Lung microvascular endothelial cell (primary cell): ENCODE measurements around the gene TMA7B. TPM values are rescaled to one million over a fixed set of nuclear protein-coding genes. Genes with fewer than 3 reads are reported as not detected.

ENCODE experiments used
- DNase-seq, 2 donors: peaks; one replicate each; pipeline versions ENCODE4 v3.0.0 to v3.0.0-alpha.2; 2010; ENCODE audit warnings: low read depth in 2 of 2
- total RNA-seq: library from RNA; depleted of rRNA; stranded (reverse); fragments of >200 nt; gene quantifications from 2 replicates; pipeline ENCODE4 v1.2.1, GENCODE V29; 2014

Gene TMA7B
- total RNA-seq, 1 donor from 2014 or later: not detected

- DNase-seq: no peak
Measured at GRCh38 chr22:40000171-40000570, 40.0 kb downstream of the TMA7B start.

- no peak for DNase-seq
Measured at GRCh38 chr22:40001106-40001505, 40.9 kb downstream of the TMA7B start.

- DNase-seq: no peak
Measured at GRCh38 chr22:40001800-40002577, 41.8 kb downstream of the TMA7B start.

DNA sequence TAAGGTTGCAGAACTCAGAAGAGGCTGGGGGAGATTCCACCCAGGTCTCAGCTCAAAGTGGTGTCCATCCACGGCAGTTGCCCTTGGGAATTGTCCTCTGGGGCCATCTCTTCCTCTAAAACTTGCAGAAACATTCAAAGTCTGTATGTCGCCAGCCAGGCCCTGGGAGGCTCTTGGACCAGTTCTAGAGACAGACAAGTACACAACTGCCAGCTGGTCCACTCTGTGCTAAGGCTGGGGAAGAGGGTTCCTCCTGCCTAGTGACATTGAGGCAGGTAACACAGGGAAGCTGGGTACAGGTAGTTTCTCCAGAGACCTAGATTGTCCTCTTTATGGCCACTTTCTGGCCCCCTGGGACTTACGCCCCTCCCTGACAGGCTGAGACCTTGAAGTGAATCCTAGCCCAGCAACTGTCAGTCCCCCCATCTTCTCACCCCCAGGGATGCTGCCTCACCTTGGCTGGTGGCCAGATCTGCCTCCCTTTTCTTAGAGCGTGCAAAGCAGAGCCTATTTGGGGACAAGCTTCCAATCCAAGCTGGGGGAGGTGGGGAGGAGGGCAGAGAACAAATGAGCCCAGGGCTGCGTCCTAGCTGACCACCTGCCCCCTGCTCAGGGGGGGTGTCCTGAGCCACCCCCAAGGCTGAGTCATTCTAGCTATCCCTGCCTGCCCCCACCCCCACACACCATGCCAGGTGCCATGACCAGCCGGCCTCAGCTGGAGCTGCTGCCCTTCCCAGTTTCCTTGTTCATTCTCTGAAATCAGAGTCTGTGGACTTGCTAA lies 42.9 kb downstream of the TMA7B start:
- DNase-seq: no peak

GRCh38 chr22:40004836-40005235 lies 44.6 kb downstream of the TMA7B start:
- DNase-seq: no peak

DNA sequence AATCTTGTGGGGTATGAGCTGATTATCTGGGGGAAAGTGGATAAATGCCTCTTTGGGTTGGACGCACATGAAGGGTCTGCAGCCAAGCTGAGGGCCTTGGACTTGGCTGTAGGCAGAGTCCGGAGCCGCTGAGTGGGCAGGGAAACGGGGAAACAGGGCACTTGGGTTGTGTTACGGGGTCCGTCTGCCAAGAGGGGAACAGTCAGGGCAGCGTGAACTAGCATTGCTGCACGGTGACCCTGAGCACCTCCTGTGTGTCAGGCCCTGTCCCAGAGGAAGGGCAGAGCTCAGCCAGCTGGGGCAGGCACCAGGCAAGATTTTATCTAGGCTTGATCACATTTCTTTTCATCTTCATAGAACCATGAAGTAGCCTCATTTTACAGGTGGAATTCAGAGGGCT lies 46.4 kb downstream of the TMA7B start:
- no peak for DNase-seq

GRCh38 chr22:40007853-40008710 lies 47.9 kb downstream of the TMA7B start:
- no peak for DNase-seq

DNA sequence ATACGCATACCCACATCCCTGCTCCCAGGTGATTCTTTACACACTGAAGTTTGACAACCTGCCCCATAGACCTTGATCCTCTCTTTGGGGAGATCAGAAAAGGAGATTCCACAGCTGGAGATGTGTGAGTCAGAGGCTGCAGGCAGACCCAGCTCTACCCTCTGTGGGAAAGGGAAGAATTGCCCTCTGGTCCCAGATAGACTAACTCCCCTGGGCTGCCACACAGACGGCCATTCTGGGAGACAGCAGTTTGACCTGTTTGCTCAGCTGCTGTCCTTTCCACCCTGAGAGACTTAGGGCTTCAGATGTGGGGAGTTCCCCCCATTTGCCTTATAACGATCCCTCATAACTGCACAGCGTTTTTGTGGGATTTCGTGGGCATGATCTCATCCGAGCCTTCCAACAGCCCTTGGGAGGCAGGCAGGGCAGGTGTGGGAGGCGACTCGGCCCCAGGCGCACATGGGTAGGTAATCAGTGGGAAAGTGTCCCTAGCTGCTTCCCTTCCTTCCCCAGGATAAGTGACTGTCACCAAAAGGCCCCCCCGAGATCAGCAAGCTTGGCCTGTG lies 48.6 kb downstream of the TMA7B start:
- DNase-seq: no peak

GRCh38 chr22:40009292-40009774 lies 49.1 kb downstream of the TMA7B start:
- no peak for DNase-seq

DNA sequence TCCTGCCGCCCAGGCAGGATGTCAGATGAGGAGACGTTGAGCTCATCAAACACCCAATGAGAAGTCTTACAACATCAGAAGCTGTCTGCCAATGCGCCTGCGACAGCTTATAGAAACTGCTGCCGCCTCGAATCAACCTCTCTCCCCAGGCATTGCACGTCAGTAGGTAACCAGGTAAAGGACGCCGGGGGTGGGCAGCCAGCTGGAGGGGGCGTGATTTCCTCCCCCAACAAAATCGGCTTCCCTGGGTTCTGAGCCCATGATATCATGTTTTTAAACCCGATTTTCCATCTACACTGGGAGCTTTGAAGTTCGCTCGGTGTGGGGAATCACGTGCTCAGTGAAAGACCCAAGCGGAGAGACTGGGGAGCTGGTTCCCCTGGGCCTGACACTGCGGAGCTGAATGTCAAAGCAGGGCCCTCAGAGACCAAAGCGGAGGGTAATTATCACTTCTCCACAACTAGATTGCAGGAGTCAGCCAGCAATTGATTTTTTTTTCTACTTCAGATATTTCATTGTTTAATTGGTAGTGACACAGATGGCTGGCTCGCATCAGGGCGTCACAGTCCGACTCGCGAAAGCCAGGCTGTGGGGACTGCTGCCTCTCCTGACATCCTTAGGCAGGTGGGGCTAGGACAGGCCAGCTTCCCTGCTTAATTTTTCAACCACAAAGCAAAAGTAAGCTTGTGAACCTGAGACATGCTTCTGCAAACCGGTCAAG lies 49.9 kb downstream of the TMA7B start:
- DNase-seq: no peak

GRCh38 chr22:40010746-40011145 lies 50.5 kb downstream of the TMA7B start:
- DNase-seq: no peak

Other genes with a start within 250 kb of the TMA7B start
- gene ENTHD1, start 66.6 kb upstream of the TMA7B start, total RNA-seq: not detected in 2 replicates
- gene GRAP2, start 59.3 kb upstream of the TMA7B start, total RNA-seq: under 0.01 TPM in 1 of 2 replicates, not detected in the other
- gene FAM83F, start 34.6 kb downstream of the TMA7B start, total RNA-seq: not detected in 2 replicates
- 11.6 and 14.3 TPM in 2 replicates for gene TNRC6B, start 217.5 kb downstream of the TMA7B start, total RNA-seq